Fibroblast of skin of right quadriceps (primary cell): Measurements from ENCODE around the gene ADARB2.

Source experiments
- DNase-seq: peaks from one replicate; pipeline ENCODE4 v3.0.0-alpha.2; 2013

ADARB2 gene

DNA sequence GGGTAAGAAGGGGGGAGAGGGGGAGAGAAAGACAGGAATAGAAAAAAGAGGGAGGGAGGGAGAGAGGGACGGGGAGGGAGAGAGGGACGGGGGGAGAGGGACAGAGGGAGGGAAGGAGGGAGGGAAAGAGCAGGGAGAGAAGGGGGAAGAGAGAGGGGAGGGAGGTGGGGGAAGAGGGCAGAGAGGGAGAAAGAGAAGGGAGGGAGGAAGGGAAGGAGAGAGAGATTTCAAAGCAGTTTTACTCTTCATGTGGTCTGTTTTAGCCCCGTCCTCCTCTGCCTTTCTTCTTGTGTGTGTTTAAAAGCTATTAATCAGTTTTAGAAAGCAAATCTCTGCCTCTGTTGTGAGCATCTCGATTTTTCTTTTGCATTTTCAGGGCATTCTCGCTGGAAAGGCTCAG, 444.2 kb downstream of the ADARB2 start:
- DNase-seq: no peak

DNA sequence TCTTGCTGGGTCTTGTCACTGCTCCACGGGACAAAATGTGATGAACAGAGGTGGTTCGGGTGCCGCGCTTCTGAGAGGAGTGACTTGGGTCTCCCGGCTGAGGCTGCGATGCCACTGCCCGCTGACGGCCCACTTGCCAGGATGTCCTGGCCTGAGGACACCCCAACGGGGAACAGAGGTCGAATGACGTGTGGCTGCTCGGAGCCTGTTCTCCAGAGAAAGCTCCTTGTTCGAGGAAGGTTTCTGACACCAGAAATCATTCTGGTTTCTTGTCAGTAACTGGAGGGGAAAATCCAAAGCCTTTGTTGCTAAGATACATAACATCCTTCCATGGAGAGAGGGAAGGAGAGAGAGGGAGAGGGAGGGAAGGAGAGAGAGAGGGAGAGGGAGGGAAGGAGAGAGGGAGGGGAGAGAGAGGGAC, 444.7 kb downstream of the ADARB2 start:
- DNase-seq: no peak

DNA sequence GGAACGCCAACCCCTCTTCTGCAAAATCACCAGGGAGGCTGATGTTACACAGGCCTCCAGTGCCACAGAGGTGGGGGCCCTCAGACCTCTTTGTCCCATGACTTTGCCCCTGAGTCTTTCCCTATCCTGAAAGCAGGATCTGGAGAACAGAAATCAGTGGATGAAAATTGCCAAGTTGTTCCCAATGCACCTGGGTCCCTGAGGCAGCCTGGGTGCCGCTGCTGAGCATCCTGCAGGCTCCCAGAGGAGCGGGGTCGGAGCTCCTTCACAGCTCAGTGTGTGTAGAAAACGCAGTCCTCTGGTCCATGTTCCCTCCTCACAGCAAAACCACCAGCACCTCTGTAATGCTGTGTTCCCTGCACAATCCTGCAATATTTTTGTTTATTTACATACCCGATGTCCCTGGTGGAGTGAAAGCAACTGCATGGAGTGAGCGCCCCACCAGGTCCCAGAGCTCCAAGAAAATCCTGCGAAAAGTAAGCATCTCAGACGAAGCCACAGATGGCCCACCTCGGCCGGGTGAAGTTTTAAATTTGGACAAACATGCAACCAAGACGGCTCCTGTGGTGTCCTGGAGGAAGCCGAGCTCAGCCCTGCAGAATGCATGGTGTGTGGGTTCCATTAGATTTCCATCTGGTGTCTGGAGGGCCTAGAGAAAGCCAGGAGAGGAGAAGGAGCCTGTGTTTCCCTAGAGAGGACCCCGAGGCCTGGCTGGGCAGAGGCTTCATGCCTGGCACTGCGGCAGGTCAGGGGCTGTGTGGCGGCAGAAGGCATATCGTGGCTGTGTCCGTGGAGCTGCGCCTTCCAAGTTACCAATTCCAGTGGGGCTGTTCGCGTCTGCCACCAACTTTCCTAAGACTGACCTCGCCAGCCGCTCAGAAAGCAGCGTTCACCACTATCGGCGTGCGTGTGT, 445.9 kb downstream of the ADARB2 start:
- no peak for DNase-seq

DNA sequence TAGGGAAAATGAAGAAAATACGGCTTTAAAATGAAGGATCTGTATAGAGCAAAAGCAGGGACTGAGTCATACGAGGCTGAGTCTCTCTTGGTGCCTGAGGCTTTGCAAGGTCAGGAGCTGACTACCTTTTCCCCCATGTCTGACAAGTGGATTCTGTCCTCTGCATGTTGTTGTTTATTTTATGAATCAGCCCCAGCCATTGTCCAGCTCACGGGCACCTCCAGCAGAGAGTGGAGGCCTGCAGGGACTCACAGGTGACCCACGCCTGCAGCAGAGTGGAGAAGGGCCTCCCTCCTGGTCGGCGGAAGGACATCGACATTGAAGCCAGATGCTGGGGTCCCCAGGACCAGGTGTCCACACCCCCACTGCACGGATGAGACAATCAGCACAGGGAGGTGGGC, 447.3 kb downstream of the ADARB2 start:
- no peak for DNase-seq

DNA sequence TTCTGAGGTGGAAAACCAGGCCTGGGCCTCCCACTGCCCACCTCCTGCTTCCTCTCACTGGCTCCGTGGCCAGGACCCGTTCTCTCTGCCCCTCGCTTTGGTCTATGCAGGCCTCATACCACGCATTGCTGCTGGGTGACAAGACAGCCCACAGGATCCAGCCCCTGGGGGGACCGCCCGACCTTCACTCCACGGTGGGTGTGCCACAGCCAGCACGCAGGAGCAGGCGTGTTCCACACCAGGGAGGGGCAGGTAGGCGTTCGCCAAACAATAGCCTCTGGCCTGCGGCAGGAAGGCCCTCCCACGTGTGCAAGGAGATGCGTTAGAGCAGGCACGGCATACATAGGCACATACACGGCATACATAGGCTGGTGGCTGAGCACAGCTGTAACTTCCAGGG, 447.7 kb downstream of the ADARB2 start:
- peak; percentile 6 for DNase-seq

DNA sequence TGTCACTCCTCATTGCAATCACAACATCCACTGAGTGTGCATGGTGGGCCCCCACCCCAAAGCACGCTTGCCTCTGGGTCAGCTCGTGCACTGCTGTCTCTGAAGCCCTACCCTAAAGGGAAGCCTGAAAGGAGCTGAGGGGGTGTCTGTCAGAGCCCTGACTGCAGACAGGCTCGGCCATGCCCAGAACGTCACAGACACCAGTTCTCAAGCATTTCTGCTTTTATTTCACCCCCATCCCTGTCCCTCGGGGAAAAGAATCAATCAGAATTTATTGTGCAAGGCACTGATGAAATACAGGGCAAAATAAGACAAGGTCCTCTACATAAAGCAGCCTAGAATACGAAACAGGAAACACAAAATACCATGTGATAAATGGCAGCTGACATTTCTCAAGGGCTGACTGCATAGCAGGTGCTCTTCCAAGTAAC, 449.3 kb downstream of the ADARB2 start:
- no peak for DNase-seq

DNA sequence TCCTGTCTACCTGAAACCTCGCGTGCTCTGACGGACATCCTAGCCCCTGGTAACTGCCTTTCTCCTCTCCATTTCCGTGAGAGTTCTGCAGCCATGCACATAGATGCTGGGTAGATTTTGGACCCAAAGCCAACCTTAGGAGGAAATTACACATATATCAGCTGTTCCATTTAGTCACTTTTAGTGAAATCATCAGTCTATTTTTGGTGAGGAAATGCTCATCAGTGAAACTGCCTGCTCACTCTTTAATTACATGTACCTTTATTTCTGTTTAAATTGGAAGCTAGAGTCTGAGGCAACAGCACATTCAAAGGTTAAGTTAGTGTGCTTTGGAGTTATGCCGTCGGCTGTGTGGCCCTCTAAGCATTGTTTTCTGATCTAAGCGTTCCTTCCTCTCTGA, 449.8 kb downstream of the ADARB2 start:
- no peak for DNase-seq

DNA sequence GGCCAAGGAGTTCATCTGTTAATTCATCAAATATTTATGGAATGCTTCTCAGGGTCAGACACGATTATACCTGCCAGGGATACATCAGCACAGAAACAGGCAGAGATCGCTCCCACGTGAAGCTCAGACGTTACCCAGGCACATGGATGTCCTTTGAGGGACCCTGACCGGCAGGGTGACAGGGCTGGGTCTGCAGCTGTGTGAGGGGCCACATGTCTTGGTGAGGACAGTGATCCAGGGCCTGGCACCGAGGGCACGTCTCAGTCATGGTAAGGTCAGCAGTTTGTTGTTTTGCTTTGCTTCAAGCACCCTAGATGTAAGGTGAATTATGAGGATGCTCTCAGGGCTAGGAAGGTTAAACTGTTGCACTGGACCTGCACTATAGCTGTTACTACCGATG, 453.2 kb downstream of the ADARB2 start:
- no peak for DNase-seq

DNA sequence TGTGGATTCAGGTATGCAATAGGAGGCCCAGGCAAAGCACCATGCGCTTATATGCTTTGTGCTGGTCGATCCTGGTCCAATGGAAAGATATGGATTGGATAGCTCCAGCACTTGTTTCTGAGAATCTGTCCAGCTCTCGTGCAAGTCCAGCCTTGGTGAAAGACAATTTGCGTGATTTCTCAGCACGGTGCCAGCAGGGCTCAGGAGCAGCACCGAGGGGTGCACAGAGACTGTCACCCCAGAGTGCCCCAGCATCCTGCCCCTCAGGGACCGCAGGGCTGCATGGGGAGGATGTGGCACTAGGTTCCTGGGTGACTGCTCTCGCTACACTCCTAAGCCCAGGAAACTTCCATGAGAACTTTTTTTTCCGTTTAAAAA, 455.9 kb downstream of the ADARB2 start:
- DNase-seq: no peak

DNA sequence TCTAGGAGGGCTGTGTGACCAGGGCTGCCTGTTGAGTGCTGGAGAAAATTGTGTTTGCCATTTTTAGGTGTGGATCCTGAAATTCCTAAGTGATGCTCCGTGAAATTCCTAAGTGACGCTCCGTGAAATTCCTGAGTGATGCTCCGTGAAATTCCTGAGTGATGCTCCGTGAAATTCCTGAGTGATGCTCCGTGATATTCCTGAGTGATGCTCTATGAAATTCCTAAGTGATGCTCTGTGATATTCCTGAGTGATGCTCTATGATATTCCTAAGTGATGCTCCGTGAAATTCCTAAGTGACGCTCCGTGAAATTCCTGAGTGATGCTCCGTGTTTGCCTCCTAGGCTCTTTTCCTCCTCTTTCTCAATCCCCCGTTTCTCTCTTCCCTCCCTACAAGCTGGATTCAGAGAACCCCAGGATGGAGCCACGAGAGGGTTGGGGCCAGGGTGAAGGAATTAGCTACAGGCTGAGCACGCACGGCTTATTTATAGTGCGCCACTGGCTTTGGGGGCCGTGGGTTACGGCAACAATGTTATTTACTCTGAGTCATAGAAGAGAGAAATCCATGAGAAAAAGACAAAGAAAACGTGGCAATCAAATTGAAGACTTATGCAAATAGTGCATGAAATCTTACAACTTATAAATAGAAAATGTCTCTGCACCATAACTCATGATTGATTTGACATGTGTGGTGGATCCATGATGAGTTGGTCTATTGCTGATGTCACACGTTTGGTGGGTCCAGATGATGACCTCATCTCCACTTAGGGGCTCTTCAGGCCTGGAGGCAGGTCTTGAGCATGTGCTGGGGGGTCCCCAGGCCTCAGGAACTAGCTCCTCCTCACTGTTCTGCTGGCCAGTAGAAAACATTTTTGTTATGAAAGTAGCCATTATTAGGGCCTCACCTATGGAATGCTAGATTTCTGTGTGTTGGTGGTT, 456.6 kb downstream of the ADARB2 start:
- no peak for DNase-seq

DNA sequence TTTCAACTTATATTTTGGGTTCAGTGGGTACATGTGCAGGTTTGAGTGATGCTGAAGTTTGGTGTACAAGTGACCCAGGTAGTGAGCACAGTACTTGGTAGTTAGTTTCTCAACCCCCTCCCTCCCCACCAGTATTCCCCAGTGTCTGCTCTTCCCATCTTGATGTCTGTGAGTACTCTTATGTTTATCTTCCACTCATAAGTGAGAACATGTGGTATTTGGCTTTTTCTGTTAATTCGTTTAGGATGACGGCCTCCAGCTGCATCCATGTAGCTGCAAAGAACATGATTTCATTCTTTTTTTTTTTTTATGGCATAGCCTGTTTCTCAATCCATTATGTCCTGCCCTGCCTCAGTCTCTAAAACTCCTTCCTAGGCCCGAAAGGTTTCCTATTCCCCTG, 459.0 kb downstream of the ADARB2 start:
- DNase-seq: no peak

DNA sequence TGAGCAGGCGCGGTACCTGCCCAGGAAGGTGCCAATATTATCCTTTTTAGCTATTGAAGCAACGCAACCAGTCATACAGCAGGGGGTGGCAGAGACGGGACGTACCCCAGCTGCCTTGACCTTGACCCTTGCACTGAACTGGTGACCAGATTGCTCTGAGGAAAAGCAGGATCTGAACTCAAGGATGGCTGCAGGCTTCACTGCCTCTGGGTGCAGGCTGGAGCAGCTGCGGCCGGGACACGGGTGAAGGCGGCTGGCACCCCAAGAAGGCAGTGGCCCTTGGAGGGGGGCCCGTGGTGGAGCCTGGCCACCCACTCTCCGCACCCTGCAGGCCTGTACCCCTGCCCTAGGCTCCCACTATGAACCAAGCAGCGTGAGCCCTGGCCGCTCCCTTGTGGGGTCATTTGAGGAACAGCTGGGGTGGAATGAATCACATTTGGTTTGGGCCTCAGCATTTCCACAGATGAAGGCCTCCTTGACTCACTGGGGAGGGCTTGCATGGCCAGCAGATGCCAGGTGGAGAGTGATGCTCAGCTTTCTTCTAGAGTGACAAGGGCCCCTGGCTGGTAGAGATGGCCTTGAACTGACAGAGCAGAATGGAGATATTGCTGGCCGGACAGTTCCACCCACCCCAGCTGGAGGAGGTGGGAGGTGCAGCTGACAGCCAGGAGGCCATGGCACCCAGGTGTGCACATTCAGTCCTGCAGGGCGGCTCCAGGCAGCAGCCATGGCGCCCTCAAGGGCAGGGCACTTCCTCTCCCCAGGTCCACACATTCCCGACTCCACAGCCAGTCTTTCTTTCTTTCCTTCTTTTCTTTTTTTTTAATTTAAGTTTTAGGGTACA, 462.4 kb downstream of the ADARB2 start:
- no peak for DNase-seq

DNA sequence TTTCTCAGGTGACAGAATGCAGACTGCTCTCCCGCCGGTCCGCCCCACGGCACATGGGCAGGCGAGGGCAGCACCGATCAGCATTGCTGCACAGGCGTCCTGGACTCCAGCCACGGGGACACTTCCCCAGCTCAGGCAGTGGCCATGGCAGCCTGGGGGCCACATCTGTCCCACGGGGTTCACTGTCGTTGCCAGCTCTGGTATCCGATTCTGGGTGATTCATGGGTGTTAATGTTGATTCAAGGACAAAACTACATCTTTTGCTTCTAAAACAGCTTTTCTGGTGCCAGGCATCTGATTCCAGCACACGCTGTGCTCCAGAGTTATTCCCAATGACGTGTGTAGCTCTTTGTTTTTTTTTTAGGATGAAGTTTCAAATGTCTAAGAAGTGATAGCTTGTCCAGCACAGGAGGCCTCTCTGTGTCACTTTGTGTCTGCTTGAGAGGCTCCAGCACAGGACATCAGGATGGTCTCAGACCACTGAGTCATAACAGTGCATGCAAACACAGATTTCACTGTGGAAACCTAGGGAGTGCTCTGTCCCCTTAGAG, 463.1 kb downstream of the ADARB2 start:
- no peak for DNase-seq

DNA sequence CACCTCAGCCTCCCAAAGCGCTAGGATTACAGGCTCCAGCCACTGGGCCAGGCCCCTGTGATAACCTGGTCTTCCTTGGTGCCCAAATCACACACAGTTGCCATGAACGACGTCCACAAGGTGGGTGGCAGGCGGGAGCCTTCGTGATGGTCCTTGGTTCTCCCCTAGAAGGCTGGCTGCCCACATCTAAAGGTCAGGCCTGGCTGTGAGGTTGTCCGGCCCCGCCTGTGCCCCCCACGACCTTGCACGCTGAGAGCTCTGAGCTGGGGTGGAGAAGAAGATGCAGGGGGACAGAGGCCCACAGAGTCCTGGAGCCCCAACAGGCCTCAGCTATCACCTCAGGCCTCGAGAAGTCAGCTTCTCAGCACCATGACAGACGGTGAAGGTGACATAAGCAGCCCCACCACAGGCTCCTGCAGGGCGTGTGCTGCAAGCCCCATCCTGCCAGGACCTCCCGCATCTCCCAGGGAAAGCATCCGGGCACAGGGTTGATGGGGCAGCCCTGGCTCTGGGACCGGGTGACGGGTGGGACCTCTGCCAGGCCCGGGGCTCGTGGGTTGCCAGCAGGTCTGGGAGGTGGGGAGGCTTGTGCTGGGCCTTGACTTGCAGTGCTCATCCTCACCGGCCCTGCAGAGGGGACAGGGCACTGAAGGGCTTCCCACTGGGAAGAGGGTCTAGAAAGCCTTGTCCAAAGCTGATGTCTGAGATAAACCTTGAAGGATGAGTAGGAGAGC, 463.8 kb downstream of the ADARB2 start:
- no peak for DNase-seq

DNA sequence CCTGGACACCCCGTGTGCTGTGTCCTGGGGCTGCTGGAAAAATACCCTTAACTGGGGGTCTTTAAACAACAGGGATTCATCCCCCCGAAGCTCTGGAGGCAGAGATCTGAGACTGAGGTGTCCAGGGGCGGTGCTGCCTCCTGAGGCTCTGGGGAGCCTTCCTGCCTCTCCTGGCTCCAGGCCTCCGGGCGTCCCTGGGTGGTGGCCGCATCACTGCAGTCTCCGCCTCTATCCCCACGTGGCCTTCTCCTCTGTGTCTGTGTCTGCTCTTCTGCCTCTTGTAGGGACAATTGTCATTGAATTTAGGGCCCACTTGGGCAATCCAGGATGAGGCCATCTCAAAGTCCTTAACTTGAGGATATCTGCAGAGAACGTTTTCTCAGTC, 464.6 kb downstream of the ADARB2 start:
- DNase-seq: no peak

DNA sequence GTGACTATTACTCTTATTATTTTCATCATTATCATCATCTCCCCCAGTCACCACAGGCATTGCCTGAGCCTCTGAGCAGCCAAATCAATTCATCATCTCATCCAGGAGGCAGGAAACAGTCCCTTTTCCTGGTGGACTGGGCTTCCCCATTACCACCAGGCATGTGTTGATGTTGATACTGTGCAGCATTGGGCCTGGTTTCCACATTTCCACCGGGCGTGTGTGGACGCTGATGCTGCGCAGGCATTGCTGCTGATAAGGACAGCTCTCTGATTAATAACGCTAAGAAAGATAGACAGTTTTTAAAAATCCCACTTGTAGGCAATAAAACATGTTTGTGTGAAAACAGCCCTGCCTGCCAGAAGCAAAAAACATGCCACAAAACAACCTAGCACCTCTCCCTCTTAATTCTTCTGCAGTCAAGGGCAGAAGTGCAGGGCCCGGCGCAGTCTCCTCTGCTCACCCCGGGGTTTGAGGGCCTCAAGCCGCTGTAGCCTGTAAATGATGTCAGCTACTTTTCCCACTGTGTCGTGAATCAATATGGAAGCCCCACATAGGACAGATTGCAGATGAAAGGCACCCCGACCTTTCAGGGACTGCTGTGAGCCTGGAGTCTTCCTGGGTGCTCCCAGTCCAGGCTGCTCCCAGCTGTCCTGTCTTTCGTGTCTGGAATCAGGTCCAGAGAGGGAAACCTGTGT, 465.1 kb downstream of the ADARB2 start:
- DNase-seq: no peak

DNA sequence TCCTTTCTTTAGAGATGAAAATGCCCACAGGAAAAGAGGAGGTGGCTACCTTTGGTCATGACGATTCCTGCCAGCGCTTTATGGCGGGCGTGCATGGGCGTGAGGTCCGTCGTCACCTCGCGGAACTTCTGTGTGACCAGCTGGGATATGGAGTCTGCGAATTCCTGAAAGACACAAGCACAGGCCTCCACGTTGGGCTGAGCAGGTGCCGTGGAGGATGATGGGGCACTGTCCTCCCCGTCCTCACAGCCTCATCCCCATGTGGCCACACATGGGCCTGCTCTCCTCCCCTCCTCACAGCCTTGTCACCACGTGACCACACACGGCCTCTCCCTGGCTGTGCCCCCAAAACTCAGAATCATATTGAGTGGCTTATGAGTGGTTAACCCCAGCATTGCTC, 466.4 kb downstream of the ADARB2 start:
- no peak for DNase-seq

DNA sequence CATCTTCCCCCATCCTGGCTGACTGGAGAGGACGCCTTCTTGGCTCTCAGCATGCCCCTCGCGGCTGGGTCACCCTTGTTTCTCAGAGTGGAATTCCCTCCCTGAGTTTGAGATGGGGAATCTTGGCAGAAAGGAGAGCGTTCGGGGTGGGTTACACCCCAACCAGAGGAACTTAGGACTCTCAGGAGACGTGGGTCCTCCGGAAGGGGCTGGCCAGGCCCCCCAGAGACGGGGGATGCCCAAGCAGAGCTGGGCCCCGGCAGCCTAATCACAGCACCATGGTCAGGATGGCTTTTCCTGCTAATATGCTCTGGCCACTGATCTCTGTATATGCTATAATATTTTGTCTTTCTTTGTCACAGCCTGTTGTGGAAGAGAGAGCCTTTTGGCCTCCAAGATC, 466.8 kb downstream of the ADARB2 start:
- DNase-seq: no peak

DNA sequence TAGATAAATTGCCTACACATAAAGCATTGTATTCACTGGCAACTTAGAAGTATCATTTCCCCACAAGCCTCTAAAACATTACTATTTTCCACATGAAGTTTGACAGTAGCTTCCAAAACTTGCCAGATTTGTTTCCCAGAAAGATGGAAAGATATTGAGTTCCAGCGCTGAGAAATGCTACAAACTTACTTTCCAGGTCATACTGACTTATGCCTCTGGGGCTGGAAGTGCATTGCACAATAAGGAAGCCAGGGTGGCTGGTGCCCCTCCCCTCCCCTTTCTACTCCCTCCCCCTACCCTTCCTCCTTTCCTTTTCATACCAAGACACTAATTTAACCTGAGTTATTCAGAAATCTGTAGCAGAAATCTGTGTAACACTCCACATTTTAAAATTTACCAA, 468.5 kb downstream of the ADARB2 start:
- DNase-seq: no peak

DNA sequence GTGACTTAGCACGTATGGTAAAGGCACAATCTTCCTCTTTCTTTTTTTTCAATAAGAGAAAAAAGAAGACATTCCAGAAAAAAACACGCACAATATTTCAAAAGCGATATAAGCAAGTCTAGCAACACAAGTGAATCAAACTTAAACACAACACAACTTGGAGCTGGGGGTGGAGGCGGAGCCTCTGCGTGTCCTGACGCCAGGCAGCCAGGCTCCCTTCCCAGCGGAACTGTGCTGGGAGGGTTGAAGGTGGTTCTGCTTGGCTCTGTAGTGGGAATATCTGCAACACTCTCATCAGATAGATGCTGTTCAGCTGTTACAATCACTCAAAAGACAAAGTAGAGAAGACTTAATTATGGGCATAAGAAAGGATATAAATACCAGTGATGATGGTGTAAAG, 469.8 kb downstream of the ADARB2 start:
- no peak for DNase-seq

DNA sequence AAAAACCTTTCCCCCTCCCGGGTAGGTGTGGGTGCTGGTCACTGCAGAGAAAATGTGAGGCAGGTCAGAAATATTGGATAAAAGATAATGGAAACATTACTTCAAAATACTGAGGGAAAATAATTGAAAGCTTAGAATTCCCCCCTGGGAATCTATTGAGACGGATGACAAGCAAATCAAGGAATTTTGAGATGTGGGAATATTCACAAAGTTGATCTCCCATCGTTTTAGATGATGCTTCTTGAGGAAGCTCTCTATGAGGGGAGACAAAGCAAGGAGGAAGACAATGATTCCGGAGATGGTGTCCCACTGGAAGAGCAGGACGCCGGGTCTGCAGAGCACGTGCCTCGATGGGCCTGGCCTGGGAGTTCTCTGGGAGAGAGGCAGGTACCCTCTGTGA, 470.2 kb downstream of the ADARB2 start:
- no peak for DNase-seq
